GM12891 (cell line): Measurements from ENCODE around the gene CELF6.

Experiments
- PAX5 ChIP-seq: IDR thresholded peaks from 2 replicates; pipeline ENCODE4 v1.6.1; 2011; ENCODE audit warnings: low read length, moderate library complexity, mild to moderate bottlenecking; ENCODE audit not compliant: insufficient read depth, severe bottlenecking
- POLR2A ChIP-seq: IDR thresholded peaks from 2 replicates; pipeline ENCODE4 v1.6.1; 2011; ENCODE audit warnings: low read depth, low read length, control low read depth
- POLR2AphosphoS5 ChIP-seq: IDR thresholded peaks from 2 replicates; pipeline ENCODE4 v1.6.1; 2011; ENCODE audit warnings: low read depth, low read length, control low read depth
- SPI1 ChIP-seq: IDR thresholded peaks from 2 replicates; pipeline ENCODE4 v1.6.1; 2011; ENCODE audit warnings: low read depth, low read length, control low read depth
- TAF1 ChIP-seq: IDR thresholded peaks from 2 replicates; pipeline ENCODE4 v1.6.1; 2011; ENCODE audit warnings: low read depth, low read length, control low read depth

DNA sequence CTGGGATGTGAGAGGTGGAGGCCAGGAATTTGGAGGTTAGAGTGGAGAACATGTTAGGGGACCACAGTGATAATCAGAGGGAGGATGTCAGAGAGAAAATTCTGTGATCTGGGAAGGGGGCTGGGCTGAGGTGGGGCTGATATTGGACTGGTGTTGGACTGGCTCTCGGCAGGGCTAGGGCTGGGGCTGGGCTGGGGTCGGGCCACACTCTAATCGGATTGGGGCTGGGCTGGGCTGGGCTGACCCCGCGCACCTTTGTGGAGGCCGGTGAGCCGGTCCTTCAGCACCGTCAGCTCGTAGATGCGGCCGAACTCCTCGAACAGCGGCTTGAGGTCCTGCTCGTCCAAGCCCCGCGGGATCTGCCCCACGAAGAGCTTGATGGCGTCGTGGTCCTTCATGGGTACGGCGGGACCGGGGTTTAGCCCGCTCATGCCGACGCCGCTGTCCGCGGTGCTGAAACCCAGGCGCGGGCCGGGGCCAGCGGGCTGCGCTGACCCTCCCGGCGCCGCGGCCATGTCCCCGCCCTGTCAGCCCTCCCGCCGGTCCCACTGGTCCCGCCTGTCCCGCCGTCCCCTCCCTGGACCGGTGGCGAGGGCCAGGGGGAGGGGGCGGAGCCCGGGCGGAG is 485 bp downstream of the CELF6 start:
- TF ChIP-seq POLR2A (no peak), PAX5 (no peak), POLR2AphosphoS5 (no peak), SPI1 (no peak), TAF1 (no peak)
